OCI-M2 (cell line): Measurements from ENCODE around the gene KLF13.

Source experiments
- DNase-seq: peaks from one replicate; lab custom pipeline; 2025; ENCODE audit not compliant: unreplicated experiment; lab: John Stamatoyannopoulos, UW

KLF13 gene

DNA sequence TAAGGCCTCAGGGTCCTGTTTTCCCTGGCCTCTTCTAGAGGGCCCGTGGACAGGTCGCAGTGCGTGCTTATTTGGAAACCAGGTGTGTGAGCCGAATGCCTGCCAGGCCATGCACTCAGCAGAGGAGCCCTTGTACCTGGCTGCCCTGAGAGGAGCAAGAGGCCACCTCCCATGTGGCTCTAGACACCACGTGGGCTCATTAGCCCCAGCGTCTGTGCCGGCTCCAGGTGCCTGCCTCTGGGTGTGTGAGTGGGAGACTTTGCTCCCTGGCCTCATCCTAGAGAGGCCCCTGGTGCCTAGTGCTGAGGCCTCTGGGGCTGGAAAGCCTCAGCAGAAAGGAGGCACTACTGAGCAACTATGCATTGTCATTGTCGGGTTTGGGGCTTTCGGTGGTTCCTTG, 50.4 kb downstream of the KLF13 start:
- no peak for DNase-seq

DNA sequence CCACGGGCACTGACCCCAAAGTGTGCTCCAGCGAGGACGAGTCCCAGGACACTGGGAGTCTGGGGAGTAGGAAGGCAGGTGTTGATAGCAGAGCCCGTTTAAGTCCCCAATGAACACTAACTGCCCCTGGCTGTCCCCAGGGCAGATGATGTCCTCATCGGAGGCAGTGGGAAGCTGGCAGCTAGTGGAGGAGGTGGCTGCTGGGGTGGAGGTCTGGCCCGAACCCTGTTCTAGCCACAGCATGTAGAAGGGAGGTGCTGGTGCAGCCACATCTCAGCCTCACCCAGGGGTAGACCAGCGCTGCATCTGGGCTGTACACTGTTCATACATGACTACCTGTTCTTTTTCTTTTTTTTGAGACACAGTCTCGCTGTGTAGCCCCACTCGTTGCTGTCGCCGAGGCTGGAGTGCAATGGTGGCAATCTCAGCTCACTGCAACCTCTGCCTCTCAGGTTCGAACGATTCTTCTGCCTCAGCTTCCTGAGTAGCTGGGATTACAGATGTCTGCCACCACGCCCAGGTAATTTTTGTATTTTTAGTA, 51.8 kb downstream of the KLF13 start:
- DNase-seq: no peak

DNA sequence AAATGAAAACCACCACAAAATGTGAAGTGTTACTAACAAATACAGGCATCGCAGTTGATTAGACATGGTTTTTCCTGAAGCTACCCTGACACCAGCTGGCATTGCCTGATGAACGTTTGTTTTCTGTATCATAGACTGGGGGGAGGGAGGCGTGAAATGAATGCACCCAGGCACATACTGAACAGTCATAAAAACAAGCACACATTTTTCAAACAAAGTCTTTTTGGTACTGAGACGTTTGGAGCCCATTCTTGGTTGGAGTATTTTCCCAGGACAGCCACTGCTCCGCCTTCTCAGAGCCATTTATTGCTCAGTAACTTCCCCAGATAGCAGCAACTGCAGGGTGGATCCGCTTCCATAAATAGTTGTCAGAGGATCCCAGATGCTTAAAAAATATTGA, 52.4 kb downstream of the KLF13 start:
- DNase-seq: no peak

DNA sequence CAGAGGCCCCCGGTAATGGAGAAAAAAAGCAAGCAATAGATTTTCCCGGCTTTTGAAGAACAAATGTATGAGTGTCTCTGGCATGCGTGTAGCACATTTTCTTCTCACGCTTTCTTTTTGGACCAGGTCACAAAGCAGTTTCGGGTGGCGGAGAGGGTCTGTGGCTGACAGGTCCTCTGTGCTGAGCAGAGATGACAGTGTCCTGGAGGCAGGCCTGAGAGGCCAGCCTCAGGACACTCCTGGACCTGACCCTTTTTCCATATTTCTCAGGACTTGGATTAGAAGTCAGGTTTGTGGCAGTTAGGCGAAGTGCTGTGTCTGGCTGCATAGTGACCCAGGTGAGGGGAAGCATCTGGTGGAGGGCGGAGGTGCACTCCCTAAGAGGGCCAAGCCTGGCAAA, 52.9 kb downstream of the KLF13 start:
- DNase-seq: no peak

DNA sequence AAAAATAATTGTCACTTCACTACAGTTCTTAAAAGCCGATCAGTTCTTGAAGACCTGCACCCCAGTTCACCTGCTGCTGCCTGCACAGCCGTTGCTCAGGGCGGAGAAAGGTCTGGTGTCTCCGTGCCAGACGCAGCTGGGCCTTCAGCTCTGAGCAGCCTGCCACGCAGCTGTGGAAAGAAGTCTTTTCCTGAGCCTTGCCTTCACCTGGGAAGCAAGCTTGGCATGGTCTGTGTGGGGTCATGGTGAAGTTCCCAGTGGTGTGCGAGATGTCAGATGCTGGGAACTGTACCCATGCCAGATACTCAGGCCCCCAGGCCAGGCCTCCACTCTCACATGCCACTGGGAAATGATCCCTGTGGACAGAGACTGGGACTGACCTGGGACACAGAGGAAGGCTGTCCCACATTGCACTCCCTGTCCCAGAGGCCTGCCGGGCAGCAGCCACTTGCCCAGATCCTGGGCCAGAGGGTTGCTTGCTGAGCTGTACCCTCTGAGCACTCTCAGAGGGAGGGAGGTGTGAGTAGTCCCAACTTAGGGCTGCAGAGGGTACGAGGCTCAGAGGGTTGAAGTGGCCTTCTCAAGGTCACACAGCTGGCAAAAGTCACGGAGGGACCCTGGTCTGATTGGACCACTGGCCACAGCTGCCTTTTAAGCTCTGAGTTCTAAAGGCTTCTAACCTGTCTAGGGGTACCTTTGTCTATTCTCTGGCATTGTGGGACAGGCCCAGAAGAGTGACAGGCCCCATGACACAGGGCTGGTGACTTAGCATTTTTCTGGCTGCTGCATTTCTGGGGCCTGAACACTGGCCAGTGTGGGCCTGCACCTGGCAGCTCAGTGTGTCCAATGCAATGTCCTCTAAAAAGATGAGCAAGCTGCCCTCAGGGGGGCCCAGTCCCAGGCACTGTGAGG, 55.4 kb downstream of the KLF13 start:
- no peak for DNase-seq

- no peak for DNase-seq
These were observed 56.0 kb downstream of the KLF13 start for GRCh38 chr15:31382713-31383045.

DNA sequence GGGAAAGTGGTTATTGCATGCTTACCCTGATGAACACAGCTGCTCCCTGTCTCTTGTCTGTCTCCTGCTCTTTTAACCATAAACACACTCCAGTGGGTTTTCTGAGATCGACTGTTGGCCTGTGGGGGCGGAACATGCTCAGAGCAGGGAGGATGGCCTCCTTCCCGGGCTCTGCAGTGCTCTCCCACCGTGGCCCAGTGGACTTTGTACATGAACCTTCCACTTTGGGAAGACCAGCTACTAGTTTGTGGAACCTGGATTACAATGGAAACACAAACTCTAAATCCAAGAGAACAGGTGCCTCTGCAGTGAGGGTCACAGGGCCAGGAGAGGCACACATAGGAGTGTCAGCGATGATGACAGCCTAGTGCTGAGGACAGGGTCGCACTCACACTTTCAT, 56.5 kb downstream of the KLF13 start:
- no peak for DNase-seq

DNA sequence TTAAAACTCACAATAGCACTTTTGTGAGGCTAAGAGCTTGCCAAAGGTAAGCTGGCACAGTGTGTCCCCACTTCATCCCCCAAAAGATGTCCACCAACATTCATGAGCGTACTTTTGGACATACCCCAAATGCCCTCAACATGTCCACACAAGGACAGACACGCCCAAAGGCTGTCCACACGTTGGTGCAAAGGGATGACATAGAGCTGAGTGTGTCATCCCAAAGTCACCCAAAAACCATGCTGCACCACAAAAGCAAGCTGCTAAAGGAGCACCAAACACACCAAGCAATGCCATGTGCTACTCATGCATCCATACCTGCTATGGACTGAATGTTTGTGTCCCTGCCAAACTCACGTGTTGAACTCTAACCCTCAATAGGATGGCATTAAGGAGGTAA, 57.9 kb downstream of the KLF13 start:
- no peak for DNase-seq

- no peak for DNase-seq
These were observed 59.1 kb downstream of the KLF13 start for GRCh38 chr15:31385736-31386135.

- no peak for DNase-seq
These were observed 60.5 kb downstream of the KLF13 start for GRCh38 chr15:31387092-31387478.

DNA sequence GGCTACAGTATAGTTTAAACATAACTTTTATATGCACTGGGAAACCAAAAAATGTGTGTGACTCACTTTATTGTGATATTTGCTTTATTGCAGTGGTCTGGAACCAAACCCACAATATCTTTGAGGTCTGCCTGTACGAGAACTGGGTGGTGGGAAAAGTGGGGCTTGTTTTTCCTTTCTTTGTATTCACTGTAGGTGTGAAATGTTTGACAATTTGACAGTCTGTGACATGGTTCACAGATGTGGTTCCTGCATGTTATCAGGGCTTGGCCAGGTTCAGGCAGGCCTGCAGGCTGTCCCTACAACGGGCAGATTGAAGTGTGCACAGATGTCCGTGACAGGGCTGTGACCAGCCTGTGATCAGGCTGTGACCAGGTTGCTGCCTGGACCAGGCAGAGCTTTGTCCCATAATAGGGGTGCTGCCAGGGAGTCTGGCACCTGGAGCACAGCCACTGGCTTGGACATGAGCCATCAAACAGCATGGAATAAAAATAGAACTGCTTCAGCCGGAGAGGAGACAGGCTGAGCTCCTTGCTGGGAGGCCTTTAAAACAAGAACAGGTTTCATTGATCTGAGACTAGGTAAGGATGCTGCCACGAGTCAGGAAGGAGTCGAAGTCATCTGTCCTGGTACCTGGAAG, 61.0 kb downstream of the KLF13 start:
- DNase-seq: no peak

- DNase-seq: no peak
These were observed 62.9 kb downstream of the KLF13 start for GRCh38 chr15:31389576-31389975.

DNA sequence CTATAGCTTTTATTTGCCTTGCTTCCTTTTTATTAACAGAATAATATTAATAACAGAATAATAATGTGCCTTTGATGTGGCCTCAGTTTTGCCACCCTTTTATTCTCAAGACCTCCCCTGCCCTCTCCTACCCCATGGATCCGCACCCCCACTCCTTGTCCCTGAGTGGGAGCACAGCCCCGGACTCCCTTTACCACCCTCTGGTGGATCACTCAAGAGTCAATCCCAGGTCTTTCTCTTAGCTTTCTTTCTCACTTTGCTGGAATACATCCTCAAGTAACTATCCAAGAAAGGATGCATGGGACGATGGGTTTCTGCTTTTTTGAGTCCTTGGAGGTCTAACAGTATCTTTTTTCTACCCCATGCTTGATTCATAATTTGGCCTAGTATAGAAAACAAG, 63.4 kb downstream of the KLF13 start:
- DNase-seq: no peak

GRCh38 chr15:31390777-31391486, 64.3 kb downstream of the KLF13 start:
- DNase-seq: no peak

GRCh38 chr15:31391687-31392671, 65.3 kb downstream of the KLF13 start:
- no peak for DNase-seq

GRCh38 chr15:31392761-31393401, 66.2 kb downstream of the KLF13 start:
- no peak for DNase-seq

DNA sequence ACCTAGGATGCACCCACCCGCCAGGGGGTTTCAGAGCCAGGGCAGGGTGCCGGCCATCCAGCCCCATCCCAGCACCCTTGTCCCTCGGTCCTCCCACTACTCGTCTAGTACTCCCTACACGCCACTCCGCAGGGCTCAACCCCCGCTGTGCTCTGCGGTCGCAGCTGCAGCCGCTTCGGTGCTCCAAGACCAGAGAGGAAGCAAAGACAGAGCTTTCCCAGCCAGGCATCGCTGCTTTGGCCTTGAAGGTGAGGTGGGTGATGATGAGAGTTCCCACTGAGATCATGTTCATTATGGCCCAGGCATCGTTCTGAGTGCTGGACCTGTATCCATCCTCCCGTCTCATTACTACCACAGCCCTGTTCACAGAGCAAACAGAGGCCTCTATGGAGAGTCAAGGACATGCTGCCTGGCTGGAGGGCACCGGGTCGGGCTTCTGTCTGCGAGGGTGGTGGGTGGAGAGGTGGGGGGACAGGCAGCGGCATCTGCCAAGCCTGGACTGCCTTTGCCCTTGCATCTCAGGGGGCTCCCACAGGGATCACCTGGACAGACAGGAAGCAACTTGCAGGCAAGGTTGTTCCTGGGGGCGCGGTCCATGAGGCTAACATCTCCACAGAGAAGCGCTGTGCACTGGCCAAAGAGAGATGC, 66.9 kb downstream of the KLF13 start:
- DNase-seq: no peak

DNA sequence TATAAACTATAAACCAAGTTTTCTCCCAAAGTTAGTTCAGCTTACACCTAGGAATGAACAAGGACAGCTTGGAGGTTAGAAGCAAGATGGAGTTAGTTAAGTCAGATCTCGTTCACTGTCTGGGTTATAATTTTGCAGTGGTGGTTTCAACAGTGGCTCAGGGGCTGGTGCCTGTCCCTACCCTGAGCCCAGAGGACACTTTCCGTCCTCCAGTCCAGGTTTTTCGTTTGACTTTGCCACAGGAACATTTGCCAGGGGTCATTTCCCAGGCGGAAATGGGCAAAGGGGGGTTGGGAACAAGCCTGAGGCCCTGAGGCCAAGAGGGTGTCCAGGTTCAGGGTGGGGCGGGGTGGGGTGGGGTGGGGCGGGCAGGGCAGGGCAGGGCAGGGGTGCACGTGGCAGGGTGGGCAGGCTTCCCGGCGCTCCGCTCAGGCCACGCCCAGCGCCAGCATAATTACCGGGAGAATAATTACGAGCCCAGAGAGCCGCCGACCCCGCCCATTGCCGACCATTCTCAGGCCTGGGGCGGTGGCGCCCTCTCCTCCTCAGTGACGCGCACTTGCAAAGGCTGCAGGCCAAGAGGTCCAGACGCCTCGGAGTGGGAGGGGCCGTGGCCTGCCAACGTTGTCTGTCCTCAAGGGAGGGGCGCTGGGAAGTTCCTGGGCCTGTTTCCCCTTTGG, 70.4 kb downstream of the KLF13 start:
- no peak for DNase-seq
